NT2/D1 (cell line): ENCODE measurements around the gene FADS2.

Source experiments
- DNase-seq: peaks from one replicate; pipeline ENCODE4 v3.0.0-alpha.2; 2011; ENCODE audit warnings: low read depth, low spot score
- H3K27me3 ChIP-seq: 2 replicates; pipeline ENCODE4 v1.6.0; 2011; ENCODE audit warnings: mild to moderate bottlenecking; ENCODE audit not compliant: insufficient read length, insufficient read depth
- H3K36me3 ChIP-seq: 2 replicates; pipeline ENCODE4 v1.6.1; 2011; ENCODE audit warnings: mild to moderate bottlenecking, low read length, mixed read lengths; ENCODE audit not compliant: insufficient read depth, insufficient read length
- H3K4me1 ChIP-seq: 2 replicates; pipeline ENCODE4 v1.5.1; 2011; ENCODE audit not compliant: insufficient read depth, insufficient read length
- H3K4me3 ChIP-seq: 2 replicates; pipeline ENCODE4 v1.5.1; 2011; ENCODE audit warnings: low read depth; ENCODE audit not compliant: insufficient read length
- H3K9ac ChIP-seq: 2 replicates; pipeline ENCODE4 v1.6.0; 2011; ENCODE audit warnings: low read depth; ENCODE audit not compliant: insufficient read length
- H3K9me3 ChIP-seq: 2 replicates; pipeline ENCODE4 v1.5.1; 2011; ENCODE audit warnings: mild to moderate bottlenecking, low read length; ENCODE audit not compliant: insufficient read depth
- SUZ12 ChIP-seq: IDR thresholded peaks from 2 replicates; pipeline ENCODE4 v1.6.1; 2011; ENCODE audit not compliant: insufficient read length, insufficient read depth; ENCODE audit errors: extremely low read depth
- YY1 ChIP-seq: IDR thresholded peaks from 2 replicates; pipeline ENCODE4 v1.6.1; 2011; ENCODE audit not compliant: insufficient read length, insufficient read depth
- ZNF274 ChIP-seq: IDR thresholded peaks from 2 replicates; pipeline ENCODE4 v1.6.1; 2011; ENCODE audit warnings: mild to moderate bottlenecking, low read depth, low read length

Gene FADS2

GRCh38 chr11:61797263-61797944, 30.7 kb upstream of the FADS2 start:
- Histone ChIP-seq H3K9ac (no peak overlapping the region), H3K4me3 (no peak overlapping the region), H3K27me3 (no peaks in the 10 kb centered on the region), H3K4me1 (peaks cover 3% of the 10 kb centered on the region), H3K9me3 (no peaks in the 10 kb centered on the region), H3K36me3 (peaks cover 79% of the 10 kb centered on the region)
- DNase-seq: peak; percentile 60
- TF ChIP-seq SUZ12: no peak
- no peak for TF ChIP-seq YY1
- TF ChIP-seq ZNF274: no peak

- H3K4me1 ChIP-seq: peaks cover 3% of the 10 kb centered on the region
- H3K4me3 ChIP-seq: no peak overlapping the region
- H3K9ac ChIP-seq: no peak overlapping the region
- H3K9me3 ChIP-seq: no peaks in the 10 kb centered on the region
- peaks cover 91% of the 10 kb centered on the region for H3K36me3 ChIP-seq
- TF ChIP-seq SUZ12 (no peak), YY1 (no peak), ZNF274 (no peak)
- DNase-seq: no peak
- H3K27me3 ChIP-seq: no peaks in the 10 kb centered on the region
These were observed 28.3 kb upstream of the FADS2 start for GRCh38 chr11:61799665-61800284.

GRCh38 chr11:61800331-61801281, 27.5 kb upstream of the FADS2 start:
- Histone ChIP-seq H3K9me3 (no peaks in the 10 kb centered on the region), H3K4me3 (no peak overlapping the region), H3K4me1 (peaks cover under 1% of the 10 kb centered on the region), H3K9ac (no peak overlapping the region), H3K36me3 (peaks cover 91% of the 10 kb centered on the region), H3K27me3 (no peaks in the 10 kb centered on the region)
- DNase-seq: no peak
- no peak for TF ChIP-seq SUZ12
- no peak for TF ChIP-seq YY1
- no peak for TF ChIP-seq ZNF274

GRCh38 chr11:61802605-61803004, 25.5 kb upstream of the FADS2 start:
- no peak for TF ChIP-seq YY1
- no peak for TF ChIP-seq ZNF274
- TF ChIP-seq SUZ12: no peak
- H3K36me3 ChIP-seq: peaks cover 86% of the 10 kb centered on the region
- H3K27me3 ChIP-seq: no peaks in the 10 kb centered on the region
- no peaks in the 10 kb centered on the region for H3K9me3 ChIP-seq
- H3K9ac ChIP-seq: no peak overlapping the region
- no peak overlapping the region for H3K4me3 ChIP-seq
- no peaks in the 10 kb centered on the region for H3K4me1 ChIP-seq
- DNase-seq: no peak

- no peak for TF ChIP-seq ZNF274
- TF ChIP-seq YY1: no peak
- no peak for TF ChIP-seq SUZ12
- Histone ChIP-seq H3K4me1 (no peaks in the 10 kb centered on the region), H3K27me3 (no peaks in the 10 kb centered on the region), H3K9me3 (no peaks in the 10 kb centered on the region), H3K36me3 (peaks cover 92% of the 10 kb centered on the region), H3K9ac (no peak overlapping the region), H3K4me3 (no peak overlapping the region)
- no peak for DNase-seq
These were observed 24.0 kb upstream of the FADS2 start for GRCh38 chr11:61803889-61804647.

- no peaks in the 10 kb centered on the region for H3K27me3 ChIP-seq
- no peak for TF ChIP-seq SUZ12
- no peak for TF ChIP-seq YY1
- TF ChIP-seq ZNF274: no peak
- no peak overlapping the region for H3K9ac ChIP-seq
- no peak overlapping the region for H3K4me3 ChIP-seq
- no peaks in the 10 kb centered on the region for H3K4me1 ChIP-seq
- H3K36me3 ChIP-seq: peaks cover 93% of the 10 kb centered on the region
- no peak for DNase-seq
- H3K9me3 ChIP-seq: no peaks in the 10 kb centered on the region
These were observed 23.0 kb upstream of the FADS2 start for GRCh38 chr11:61805146-61805545.
